GM21619 (cell line): ENCODE measurements around the gene EPHA6.

Experiments used
- ATAC-seq: cut with Tn5 transposase; IDR thresholded peaks from one replicate; pipeline ENCODE4 v1.9.1; 2021; ENCODE audit not compliant: unreplicated experiment

The EPHA6 gene

GRCh38 chr3:97138914-97139541, 324.6 kb downstream of the EPHA6 start:
- no peak for ATAC-seq

GRCh38 chr3:97148931-97149330, 334.5 kb downstream of the EPHA6 start:
- ATAC-seq = no peak

- no peak for ATAC-seq
Measured at GRCh38 chr3:97161169-97161568, 346.8 kb downstream of the EPHA6 start.

- ATAC-seq = no peak
Measured at GRCh38 chr3:97177242-97177641, 362.8 kb downstream of the EPHA6 start.

GRCh38 chr3:97181704-97182103, 367.3 kb downstream of the EPHA6 start:
- ATAC-seq = no peak

GRCh38 chr3:97187771-97188170, 373.4 kb downstream of the EPHA6 start:
- no peak for ATAC-seq

- ATAC-seq = no peak
Measured at GRCh38 chr3:97189835-97190234, 375.4 kb downstream of the EPHA6 start.

GRCh38 chr3:97197083-97197482, 382.7 kb downstream of the EPHA6 start:
- no peak for ATAC-seq

- ATAC-seq = no peak
Measured at GRCh38 chr3:97197830-97198229, 383.4 kb downstream of the EPHA6 start.

- no peak for ATAC-seq
Measured at GRCh38 chr3:97200387-97200786, 386.0 kb downstream of the EPHA6 start.

GRCh38 chr3:97201814-97202213, 387.4 kb downstream of the EPHA6 start:
- no peak for ATAC-seq

GRCh38 chr3:97228966-97229365, 414.6 kb downstream of the EPHA6 start:
- ATAC-seq = no peak

- ATAC-seq = no peak
Measured at GRCh38 chr3:97230486-97230885, 416.1 kb downstream of the EPHA6 start.

- no peak for ATAC-seq
Measured at GRCh38 chr3:97232393-97233034, 418.1 kb downstream of the EPHA6 start.

- no peak for ATAC-seq
Measured at GRCh38 chr3:97235179-97235578, 420.8 kb downstream of the EPHA6 start.

GRCh38 chr3:97235611-97236315, 421.4 kb downstream of the EPHA6 start:
- ATAC-seq = no peak

- ATAC-seq = no peak
Measured at GRCh38 chr3:97241417-97241816, 427.0 kb downstream of the EPHA6 start.

- no peak for ATAC-seq
Measured at GRCh38 chr3:97245201-97245910, 431.0 kb downstream of the EPHA6 start.

GRCh38 chr3:97256060-97256459, 441.7 kb downstream of the EPHA6 start:
- ATAC-seq = no peak

- no peak for ATAC-seq
Measured at GRCh38 chr3:97257942-97258697, 443.7 kb downstream of the EPHA6 start.

GRCh38 chr3:97259263-97259662, 444.9 kb downstream of the EPHA6 start:
- no peak for ATAC-seq
